HG02571 (cell line): Measurements from ENCODE around the gene OAF.

ENCODE experiments used
- ATAC-seq: cut with Tn5 transposase; IDR thresholded peaks from one replicate; pipeline ENCODE4 v1.9.1; 2021; ENCODE audit warnings: mild to moderate bottlenecking, moderate library complexity; ENCODE audit not compliant: unreplicated experiment

The OAF gene

GRCh38 chr11:120220747-120221037 is 9.9 kb downstream of the OAF start:
- ATAC-seq: no peak

DNA sequence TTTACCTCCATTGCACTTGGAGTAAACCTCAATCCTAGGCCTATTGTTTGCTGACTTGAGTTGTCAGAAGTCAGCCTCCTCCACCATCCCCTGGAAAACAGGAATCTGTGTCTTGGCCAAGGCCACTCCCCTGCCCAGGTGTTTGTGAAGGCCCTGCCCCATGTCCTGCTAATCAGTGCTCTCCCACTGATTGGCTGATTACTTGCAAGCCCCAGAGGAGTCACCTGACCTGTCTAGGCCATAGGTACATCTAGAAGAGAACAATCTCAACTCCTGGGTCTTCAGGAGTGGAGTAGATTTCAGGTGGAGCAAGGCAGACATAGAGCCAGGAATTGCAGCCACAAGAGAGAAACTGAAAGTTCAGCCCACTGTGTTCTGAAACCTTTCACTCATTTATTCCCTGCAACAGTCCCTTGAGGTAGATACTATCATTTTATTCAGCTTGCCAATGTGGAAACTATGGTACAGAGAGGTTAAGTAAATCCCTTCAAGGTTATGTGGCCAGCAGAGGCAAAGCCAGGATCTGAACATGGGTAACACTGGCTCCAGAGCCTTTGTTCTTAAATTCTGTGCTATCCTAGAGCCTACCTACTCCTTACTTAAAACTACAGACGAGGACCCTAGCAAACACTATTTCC is 10.4 kb downstream of the OAF start:
- no peak for ATAC-seq

GRCh38 chr11:120222916-120223315 is 12.1 kb downstream of the OAF start:
- ATAC-seq: no peak

- no peak for ATAC-seq
Observed at GRCh38 chr11:120223793-120224192, 13.0 kb downstream of the OAF start.

DNA sequence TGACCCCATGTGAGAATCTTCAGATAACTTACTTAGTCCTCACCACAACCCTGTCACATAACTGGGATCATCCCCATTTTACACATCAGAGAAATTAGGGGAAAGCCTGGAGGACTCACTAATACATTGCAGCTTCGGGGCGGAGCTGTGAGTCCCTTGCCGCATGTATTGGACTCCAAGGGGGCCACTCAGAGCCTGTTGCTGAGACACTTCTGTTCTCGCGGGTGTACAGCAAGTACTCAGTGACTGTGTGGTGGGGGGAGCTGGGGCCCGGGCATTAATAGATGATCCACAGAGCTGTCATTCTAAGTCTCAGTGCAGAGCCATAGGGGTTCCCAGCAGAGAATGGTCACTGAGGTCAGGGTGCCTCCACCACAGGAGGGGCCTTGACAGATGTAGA is 13.5 kb downstream of the OAF start:
- ATAC-seq: no peak

GRCh38 chr11:120224972-120225909 is 14.4 kb downstream of the OAF start:
- ATAC-seq: no peak

- no peak for ATAC-seq
Observed at GRCh38 chr11:120226242-120226641, 15.4 kb downstream of the OAF start.

DNA sequence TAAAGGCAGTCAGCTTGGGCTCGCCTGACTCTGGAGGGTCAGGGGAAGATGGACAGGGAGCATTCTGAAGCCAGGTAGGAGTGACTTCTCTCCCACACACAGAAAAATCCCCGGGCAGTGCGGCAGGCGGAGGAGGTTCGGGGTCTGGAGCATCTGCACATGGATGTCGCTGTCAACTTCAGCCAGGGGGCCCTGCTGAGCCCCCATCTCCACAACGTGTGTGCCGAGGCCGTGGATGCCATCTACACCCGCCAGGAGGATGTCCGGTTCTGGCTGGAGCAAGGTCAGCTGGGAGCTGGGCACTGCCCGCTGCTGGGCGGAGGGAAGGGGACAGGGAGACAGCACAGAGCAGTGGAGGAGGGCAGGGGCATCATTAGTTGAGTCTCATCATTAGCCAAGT is 15.9 kb downstream of the OAF start:
- ATAC-seq: no peak

- no peak for ATAC-seq
Observed at GRCh38 chr11:120227228-120227852, 16.5 kb downstream of the OAF start.

GRCh38 chr11:120228794-120229384 is 18.1 kb downstream of the OAF start:
- ATAC-seq: no peak

DNA sequence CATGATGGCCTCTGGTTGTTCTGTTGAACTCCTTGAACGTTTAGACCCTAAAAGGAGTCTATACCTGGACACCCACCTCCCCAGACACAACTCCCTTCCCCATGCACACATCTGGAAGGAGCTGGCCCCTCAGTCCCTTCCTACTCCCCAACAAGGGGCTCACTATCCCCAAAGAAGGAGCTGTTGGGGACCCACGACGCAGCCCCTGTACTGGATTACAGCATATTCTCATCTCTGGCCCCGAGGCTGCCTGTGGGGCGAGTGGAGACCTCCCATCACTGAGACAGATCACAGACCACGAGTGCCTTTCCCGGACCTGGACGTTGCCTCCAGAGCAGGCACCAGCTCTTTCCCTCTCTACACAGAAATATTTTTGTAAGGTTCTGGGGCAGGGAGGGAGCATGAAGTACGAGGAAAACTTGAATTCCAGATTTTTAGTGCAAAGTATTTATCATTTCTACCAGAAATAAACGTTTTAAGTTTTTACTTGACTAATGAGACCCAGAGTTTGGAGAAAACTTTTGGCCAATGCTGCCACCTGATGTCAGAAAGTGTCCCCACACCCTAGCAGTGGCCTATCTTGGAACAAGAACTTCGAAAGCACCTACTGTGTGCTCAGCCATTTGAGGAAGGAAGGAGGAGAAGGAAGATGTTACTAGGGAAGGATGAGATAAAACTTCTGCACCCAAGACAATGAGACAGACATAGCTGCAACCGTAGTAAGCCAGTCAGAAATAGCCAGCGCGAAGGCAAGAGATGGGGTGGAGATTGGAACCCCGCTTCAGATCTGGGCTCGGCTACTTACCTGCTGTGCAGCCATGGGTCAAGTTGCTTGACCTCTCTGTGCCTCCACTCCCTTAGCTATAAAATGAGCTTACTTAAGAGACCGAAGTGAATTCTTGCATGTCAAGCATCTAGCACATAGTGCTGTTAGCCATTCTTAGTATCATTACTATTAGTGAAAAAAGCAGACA is 18.9 kb downstream of the OAF start:
- no peak for ATAC-seq

- ATAC-seq: no peak
Observed at GRCh38 chr11:120230433-120231071, 19.7 kb downstream of the OAF start.

DNA sequence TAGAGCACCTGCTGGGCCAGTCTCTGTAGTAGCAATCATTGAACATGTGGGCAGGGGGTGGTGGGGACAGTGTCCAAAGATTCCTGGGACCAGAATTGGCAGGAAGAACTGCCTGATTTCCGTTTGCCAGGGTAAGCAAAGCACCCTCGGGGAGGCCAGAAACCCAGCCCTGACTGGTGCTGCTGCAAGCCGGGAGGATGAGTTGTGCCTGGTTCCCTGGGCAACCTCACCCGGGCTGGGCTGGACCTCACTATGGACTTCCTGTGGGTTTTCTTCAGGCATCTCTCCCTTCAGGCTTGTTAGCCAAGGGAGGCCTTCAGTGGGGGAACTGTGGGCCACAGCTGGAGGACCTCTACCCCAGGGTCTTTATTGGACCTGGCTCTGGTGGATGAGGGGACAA is 21.1 kb downstream of the OAF start:
- ATAC-seq: no peak

- no peak for ATAC-seq
Observed at GRCh38 chr11:120233207-120233803, 22.5 kb downstream of the OAF start.

GRCh38 chr11:120235024-120235628 is 24.3 kb downstream of the OAF start:
- no peak for ATAC-seq

GRCh38 chr11:120236169-120237107 is 25.6 kb downstream of the OAF start:
- no peak for ATAC-seq

DNA sequence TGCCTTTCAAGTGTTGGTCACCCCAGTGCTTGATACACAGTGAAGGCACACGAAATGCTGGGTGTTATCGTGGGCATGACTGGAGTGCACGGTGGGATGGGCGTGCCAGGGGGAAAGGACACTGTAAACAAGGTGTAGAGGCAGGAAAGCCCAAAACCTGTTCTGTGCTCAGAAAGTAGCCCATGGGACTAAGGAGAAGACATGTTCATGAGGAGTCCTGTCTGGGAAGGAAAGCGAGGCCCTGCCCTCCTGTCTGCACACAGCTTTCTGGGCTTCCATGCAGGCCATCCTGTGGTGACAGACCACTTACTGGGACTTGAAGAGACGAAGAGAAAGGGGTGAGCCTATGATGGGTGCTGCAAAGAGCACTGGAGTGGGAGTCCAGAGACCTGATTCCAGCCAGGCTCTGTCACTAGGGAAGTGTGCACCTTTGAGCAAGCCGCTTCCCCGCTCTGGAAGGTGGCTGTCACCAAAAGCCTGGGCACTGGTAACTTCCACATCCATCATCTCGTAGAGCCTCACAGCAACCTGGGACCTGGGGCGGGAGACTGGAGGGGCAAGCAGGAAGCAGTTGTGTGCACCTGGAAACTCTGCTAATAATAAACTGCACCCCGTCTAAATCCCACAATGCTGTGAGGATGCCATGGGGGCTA is 28.3 kb downstream of the OAF start:
- ATAC-seq: no peak
